Activated T-cell treated with anti-CD3 and anti-CD28 coated beads, Interleukin-2, amount 50 U/mL, for 24 hours (primary cell): Measurements from ENCODE around the gene ENTPD8.
"Not testable (repeated sequence)": the region's sequence is repeated elsewhere in the genome, so short reads cannot be mapped to it uniquely, and the experiment has no call there.

ENCODE experiments used
- DNase-seq: peaks from one replicate; pipeline ENCODE4 v3.0.0-alpha.2; 2020
- H3K27ac Mint-ChIP-seq: 2 replicates; pipeline ENCODE4 v1.8.0; 2020; ENCODE audit warnings: mild to moderate bottlenecking, mixed read lengths
- H3K27me3 Mint-ChIP-seq: 2 replicates; pipeline ENCODE4 v1.8.0; 2020; ENCODE audit warnings: mixed read lengths
- H3K36me3 Mint-ChIP-seq: 2 replicates; pipeline ENCODE4 v1.8.0; 2020; ENCODE audit warnings: low read depth, mixed read lengths
- H3K4me1 Mint-ChIP-seq: 2 replicates; pipeline ENCODE4 v1.8.0; 2020; ENCODE audit warnings: low read depth, mixed read lengths
- H3K4me3 Mint-ChIP-seq: 2 replicates; pipeline ENCODE4 v1.8.0; 2020; ENCODE audit warnings: mild to moderate bottlenecking, moderate library complexity, mixed read lengths
- H3K9me3 Mint-ChIP-seq: 2 replicates; pipeline ENCODE4 v1.8.0; 2020; ENCODE audit warnings: mixed read lengths

Gene ENTPD8

GRCh38 chr9:137479892-137480685, 38.9 kb upstream of the ENTPD8 start:
- H3K9me3 Mint-ChIP-seq: peaks cover 7% of the 10 kb centered on the region
- peaks cover 9% of the 10 kb centered on the region for H3K4me1 Mint-ChIP-seq
- H3K27me3 Mint-ChIP-seq: no peaks in the 10 kb centered on the region
- DNase-seq: no peak
- no peak overlapping the region for H3K4me3 Mint-ChIP-seq
- peaks cover 3% of the 10 kb centered on the region for H3K36me3 Mint-ChIP-seq
- no peak overlapping the region for H3K27ac Mint-ChIP-seq

GRCh38 chr9:137478962-137479861, 38.1 kb upstream of the ENTPD8 start:
- H3K4me3 Mint-ChIP-seq: no peak overlapping the region

GRCh38 chr9:137478613-137478961, 37.4 kb upstream of the ENTPD8 start:
- Mint-ChIP-seq H3K27me3 (no peaks in the 10 kb centered on the region), H3K9me3 (peaks cover 14% of the 10 kb centered on the region), H3K4me1 (peaks cover 9% of the 10 kb centered on the region), H3K4me3 (no peak overlapping the region), H3K27ac (no peak overlapping the region), H3K36me3 (peaks cover 9% of the 10 kb centered on the region)
- no peak for DNase-seq

More at GRCh38 chr9:137478962-137479861, 38.1 kb upstream of the ENTPD8 start:
- Mint-ChIP-seq H3K36me3 (peaks cover 7% of the 10 kb centered on the region), H3K9me3 (peaks cover 11% of the 10 kb centered on the region), H3K27me3 (no peaks in the 10 kb centered on the region), H3K27ac (no peak overlapping the region), H3K4me1 (peaks cover 9% of the 10 kb centered on the region)
- DNase-seq: no peak

- Mint-ChIP-seq H3K4me3 (no peak overlapping the region), H3K9me3 (peaks cover 18% of the 10 kb centered on the region), H3K27me3 (no peaks in the 10 kb centered on the region), H3K36me3 (peaks cover 9% of the 10 kb centered on the region), H3K27ac (no peak overlapping the region), H3K4me1 (peaks cover 9% of the 10 kb centered on the region)
- DNase-seq: no peak
Measured at GRCh38 chr9:137477778-137478612, 36.8 kb upstream of the ENTPD8 start.

GRCh38 chr9:137476856-137477255, 35.7 kb upstream of the ENTPD8 start:
- no peak for DNase-seq
- Mint-ChIP-seq H3K4me3 (no peak overlapping the region), H3K4me1 (peaks cover 2% of the 10 kb centered on the region), H3K27me3 (no peaks in the 10 kb centered on the region), H3K9me3 (peaks cover 21% of the 10 kb centered on the region), H3K27ac (no peak overlapping the region), H3K36me3 (peaks cover 9% of the 10 kb centered on the region)

- no peak for DNase-seq
- Mint-ChIP-seq H3K27me3 (no peaks in the 10 kb centered on the region), H3K4me3 (no peak overlapping the region), H3K4me1 (peaks cover 2% of the 10 kb centered on the region), H3K9me3 (peaks cover 21% of the 10 kb centered on the region), H3K27ac (no peak overlapping the region), H3K36me3 (peaks cover 9% of the 10 kb centered on the region)
Measured at GRCh38 chr9:137475666-137476065, 34.5 kb upstream of the ENTPD8 start.

GRCh38 chr9:137474271-137474670, 33.1 kb upstream of the ENTPD8 start:
- no peak overlapping the region for H3K27ac Mint-ChIP-seq
- peaks cover 9% of the 10 kb centered on the region for H3K36me3 Mint-ChIP-seq
- no peaks in the 10 kb centered on the region for H3K27me3 Mint-ChIP-seq
- peaks cover 5% of the 10 kb centered on the region for H3K4me1 Mint-ChIP-seq
- peaks cover 21% of the 10 kb centered on the region for H3K9me3 Mint-ChIP-seq
- no peak for DNase-seq
- no peak overlapping the region for H3K4me3 Mint-ChIP-seq

- peaks cover 16% of the 10 kb centered on the region for H3K9me3 Mint-ChIP-seq
- no peak overlapping the region for H3K4me3 Mint-ChIP-seq
- DNase-seq: no peak
- H3K4me1 Mint-ChIP-seq: peaks cover 5% of the 10 kb centered on the region
- H3K27ac Mint-ChIP-seq: no peak overlapping the region
- H3K27me3 Mint-ChIP-seq: no peaks in the 10 kb centered on the region
- peaks cover 9% of the 10 kb centered on the region for H3K36me3 Mint-ChIP-seq
Measured at GRCh38 chr9:137470785-137471184, 29.6 kb upstream of the ENTPD8 start.

- H3K36me3 Mint-ChIP-seq: no peaks in the 10 kb centered on the region
- peaks cover 7% of the 10 kb centered on the region for H3K4me1 Mint-ChIP-seq
- DNase-seq: no peak
- H3K27me3 Mint-ChIP-seq: no peaks in the 10 kb centered on the region
- peaks cover 2% of the 10 kb centered on the region for H3K9me3 Mint-ChIP-seq
- H3K27ac Mint-ChIP-seq: no peak overlapping the region
- no peak overlapping the region for H3K4me3 Mint-ChIP-seq
Measured at GRCh38 chr9:137467896-137468295, 26.7 kb upstream of the ENTPD8 start.

- no peak for DNase-seq
- Mint-ChIP-seq H3K27ac (no peak overlapping the region), H3K4me3 (no peak overlapping the region), H3K9me3 (no peaks in the 10 kb centered on the region), H3K4me1 (peaks cover 8% of the 10 kb centered on the region), H3K36me3 (no peaks in the 10 kb centered on the region), H3K27me3 (no peaks in the 10 kb centered on the region)
Measured at GRCh38 chr9:137467161-137467581, 26.0 kb upstream of the ENTPD8 start.

GRCh38 chr9:137466389-137467085, 25.4 kb upstream of the ENTPD8 start:
- not testable (repeated sequence) for H3K27ac Mint-ChIP-seq, H3K27me3 Mint-ChIP-seq, H3K4me3 Mint-ChIP-seq

GRCh38 chr9:137465720-137466388, 24.7 kb upstream of the ENTPD8 start:
- no peak for DNase-seq
- Mint-ChIP-seq H3K9me3 (no peaks in the 10 kb centered on the region), H3K4me3 (no peak overlapping the region), H3K27ac (no peak overlapping the region), H3K27me3 (no peaks in the 10 kb centered on the region), H3K36me3 (no peaks in the 10 kb centered on the region), H3K4me1 (peaks cover 19% of the 10 kb centered on the region)

More at GRCh38 chr9:137466389-137467085, 25.4 kb upstream of the ENTPD8 start:
- H3K36me3 Mint-ChIP-seq, H3K9me3 Mint-ChIP-seq, DNase-seq: not testable (repeated sequence)
- peaks cover 15% of the 10 kb centered on the region for H3K4me1 Mint-ChIP-seq

GRCh38 chr9:137465000-137465719, 24.0 kb upstream of the ENTPD8 start:
- H3K4me3 Mint-ChIP-seq: no peak overlapping the region
- H3K27ac Mint-ChIP-seq: no peak overlapping the region
- no peaks in the 10 kb centered on the region for H3K27me3 Mint-ChIP-seq
- H3K9me3 Mint-ChIP-seq: no peaks in the 10 kb centered on the region
- H3K4me1 Mint-ChIP-seq: peaks cover 20% of the 10 kb centered on the region
- DNase-seq: no peak
- H3K36me3 Mint-ChIP-seq: no peaks in the 10 kb centered on the region
